IMR-90 (cell line): ENCODE data around the gene PRELP. TPM values are rescaled to one million over a fixed set of nuclear protein-coding genes. Genes with fewer than 3 reads are reported as not detected.

Experiments
- ATAC-seq: fragments of 200-7000 bp; cut with Tn5 transposase; 2 replicates; pipeline ENCODE4 v1.9.1; 2020; ENCODE audit warnings: low read depth, mild to moderate bottlenecking, moderate library complexity
- BruUV-seq: library from RNA; stranded (reverse); fragments of 400-500 nt; replicated peaks from 2 replicates; lab custom pipeline; 2021; lab: Mats Ljungman, UMichigan
- CTCF ChIA-PET: fragments of 300-600 bp; formaldehyde crosslinking; extraction: SDS; loops from one replicate; lab custom pipeline; 2021; ENCODE audit warnings: antibody characterized with exemption; lab: Yijun Ruan, JAX
- POLR2A ChIA-PET: fragments of 300-600 bp; sonication (Branson Sonifier 250); formaldehyde crosslinking; loops from one replicate; lab custom pipeline; 2022; ENCODE audit warnings: antibody characterized with exemption; ENCODE audit not compliant: unreplicated experiment; lab: Charles Lee
- DNase-seq: peaks from one replicate; pipeline ENCODE4 v3.0.0; 2013
- H2AFZ ChIP-seq: replicated peaks from 2 replicates; pipeline ENCODE3; 2013; ENCODE audit warnings: low read length, mild to moderate bottlenecking; ENCODE audit not compliant: poor library complexity
- H2AK5ac ChIP-seq: 2 replicates; pipeline ENCODE4 v1.6.1; 2013; ENCODE audit warnings: low read depth, low read length, inconsistent platforms
- H2AK9ac ChIP-seq: replicated peaks from 2 replicates; pipeline ENCODE3; 2013; ENCODE audit warnings: mild to moderate bottlenecking, low read depth, low read length, moderate library complexity; ENCODE audit not compliant: poor library complexity
- H2BK120ac ChIP-seq: 2 replicates; pipeline ENCODE4 v1.6.1; 2013; ENCODE audit warnings: low read depth, low read length, inconsistent platforms
- H2BK15ac ChIP-seq: 3 replicates; pipeline ENCODE4 v1.6.1; 2013; ENCODE audit warnings: low read depth, low read length, inconsistent platforms
- H2BK20ac ChIP-seq: 2 replicates; pipeline ENCODE4 v1.6.1; 2013; ENCODE audit warnings: low read depth, mild to moderate bottlenecking, inconsistent platforms, low read length, moderate library complexity
- H2BK5ac ChIP-seq: 2 replicates; pipeline ENCODE4 v1.6.1; 2013; ENCODE audit warnings: mild to moderate bottlenecking, low read depth, low read length, inconsistent platforms; ENCODE audit not compliant: poor library complexity, severe bottlenecking
- H3K14ac ChIP-seq: replicated peaks from 2 replicates; pipeline ENCODE4 v1.6.1; 2013; ENCODE audit warnings: low read depth, low read length, inconsistent platforms
- H3K18ac ChIP-seq: 2 replicates; pipeline ENCODE4 v1.6.1; 2013; ENCODE audit warnings: low read depth, low read length, control low read depth
- H3K23ac ChIP-seq: 2 replicates; pipeline ENCODE4 v1.6.1; 2013; ENCODE audit warnings: low read depth, low read length, inconsistent platforms
- H3K27ac ChIP-seq: 2 replicates; pipeline ENCODE4 v1.5.1; 2013; ENCODE audit warnings: mild to moderate bottlenecking, control low read depth, low read length; ENCODE audit not compliant: insufficient read depth
- H3K27me3 ChIP-seq: 2 replicates; pipeline ENCODE4 v1.6.1; 2013; ENCODE audit warnings: low read length; ENCODE audit not compliant: control insufficient read depth, insufficient read depth
- H3K36me3 ChIP-seq: 2 replicates; pipeline ENCODE4 v1.6.1; 2013; ENCODE audit warnings: low read length, mixed read lengths; ENCODE audit not compliant: control insufficient read depth, insufficient read depth
- H3K4ac ChIP-seq: 2 replicates; pipeline ENCODE4 v1.6.1; 2013; ENCODE audit warnings: low read depth, low read length, inconsistent platforms
- H3K4me1 ChIP-seq: 2 replicates; pipeline ENCODE4 v1.6.1; 2013; ENCODE audit warnings: low read length, mixed read lengths; ENCODE audit not compliant: control insufficient read depth, insufficient read depth
- H3K4me2 ChIP-seq: 2 replicates; pipeline ENCODE4 v1.6.1; 2013; ENCODE audit warnings: low read depth, mild to moderate bottlenecking, control low read depth, low read length, moderate library complexity
- H3K4me3 ChIP-seq: 2 replicates; pipeline ENCODE4 v1.5.1; 2013; ENCODE audit warnings: low read depth, mild to moderate bottlenecking, control low read depth, low read length, moderate library complexity; ENCODE audit not compliant: insufficient read depth
- H3K56ac ChIP-seq: 2 replicates; pipeline ENCODE4 v1.6.1; 2013; ENCODE audit warnings: low read length, inconsistent platforms; ENCODE audit not compliant: insufficient read depth; ENCODE audit errors: extremely low read depth
- H3K79me1 ChIP-seq, 2 experiments: 2 replicates each; pipeline ENCODE4 v1.6.1; 2013; ENCODE audit warnings: low read length in 2 of 2, inconsistent platforms in 1 of 2, low read depth in 1 of 2
- H3K9ac ChIP-seq: 2 replicates; pipeline ENCODE4 v1.6.1; 2013; ENCODE audit warnings: low read depth, low read length, control low read depth
- H3K9me1 ChIP-seq: 2 replicates; pipeline ENCODE4 v1.6.1; 2013; ENCODE audit warnings: low read length, inconsistent platforms; ENCODE audit not compliant: insufficient read depth
- H3K9me3 ChIP-seq: 2 replicates; pipeline ENCODE4 v1.6.1; 2013; ENCODE audit warnings: low read length; ENCODE audit not compliant: control insufficient read depth, insufficient read depth
- H4K20me1 ChIP-seq: 2 replicates; pipeline ENCODE4 v1.6.1; 2013; ENCODE audit warnings: low read length, inconsistent platforms; ENCODE audit not compliant: insufficient read depth
- H4K5ac ChIP-seq: 2 replicates; pipeline ENCODE4 v1.6.1; 2013; ENCODE audit warnings: mild to moderate bottlenecking, low read depth, low read length, control low read depth
- H4K8ac ChIP-seq, 2 experiments: 2 replicates each; pipeline ENCODE4 v1.6.1; 2013; ENCODE audit warnings: low read depth in 2 of 2, low read length in 2 of 2, control low read depth in 1 of 2, inconsistent platforms in 1 of 2
- H4K91ac ChIP-seq: 2 replicates; pipeline ENCODE4 v1.6.1; 2013; ENCODE audit warnings: low read depth, low read length, inconsistent platforms; ENCODE audit not compliant: insufficient read depth
- ELK1 ChIP-seq: fragments of 150-350 bp; IDR thresholded peaks from 2 replicates; pipeline ENCODE4 v1.6.1; 2016; ENCODE audit warnings: low read depth, mild to moderate bottlenecking, low read length, moderate library complexity, borderline replicate concordance
- FOS ChIP-seq: fragments of 150-350 bp; IDR thresholded peaks from 2 replicates; pipeline ENCODE4 v1.6.1; 2016; ENCODE audit warnings: low read depth, low read length
- MAFK ChIP-seq: IDR thresholded peaks from 2 replicates; pipeline ENCODE4 v1.6.1; 2012; ENCODE audit warnings: low read depth, low read length, improper control_type of control experiment
- WGBS, 2 experiments: methylation state at CpG; one replicate each; pipeline versions ENCODE4 v1.1.5 to v1.1.7; 2013; ENCODE audit warnings: missing lambda C conversion rate in 2 of 2; ENCODE audit not compliant: insufficient read length in 1 of 2; ENCODE audit errors: extremely low coverage in 2 of 2; 5-methylcytosine and 5-hydroxymethylcytosine counted together
- dilution Hi-C: fragments of 300-500 bp; cut with HindIII; formaldehyde crosslinking; loops from one replicate; pipeline ENCODE4 v1.14.3; 2018; ENCODE audit warnings: low sequenced_read_pairs; ENCODE audit not compliant: unreplicated experiment
- in situ Hi-C: fragments of 300-500 bp; cut with MboI; formaldehyde crosslinking; loops from 3 replicates; pipeline ENCODE4 v1.14.3; 2019; ENCODE audit warnings: low sequenced_read_pairs, inconsistent platforms, mixed read lengths
- intact Hi-C: fragments of 100-400 bp; cut with micrococcal nuclease; formaldehyde crosslinking; loops from 2 replicates; pipeline ENCODE4 v1.10.0; 2022
- polyA plus RNA-seq, 3 experiments: library from polyadenylated mRNA; depleted of rRNA; stranded (reverse); fragments of >200 nt; gene quantifications; 2 replicates each; pipeline ENCODE4 v1.2.3, GENCODE V29; 2012; ENCODE audit warnings: low replicate concordance in 1 of 3
- total RNA-seq: library from RNA; depleted of rRNA; stranded (reverse); fragments of >200 nt; gene quantifications from 2 replicates; pipeline ENCODE4 v1.2.3, GENCODE V29; 2012

PRELP gene
- total and polyA plus RNA-seq, 2 of the 4 experiments (the other 2 are of a cell fraction): 0.56 TPM; not detected in 1

GRCh38 chr1:203455706-203456105, 19.9 kb upstream of the PRELP start:
- no peak overlapping the region for H2BK120ac ChIP-seq
- no peak overlapping the region for H3K18ac ChIP-seq
- no peak overlapping the region for H3K4ac ChIP-seq
- H3K9ac ChIP-seq: no peak overlapping the region
- no peak overlapping the region for H2AK9ac ChIP-seq
- H3K79me1 ChIP-seq: no peaks in the 10 kb centered on the region
- H2AK5ac ChIP-seq: no peak overlapping the region
- no peak overlapping the region for H3K56ac ChIP-seq
- TF ChIP-seq MAFK: no peak
- no peak for TF ChIP-seq FOS
- no peak for TF ChIP-seq ELK1
- H3K36me3 ChIP-seq: no peaks in the 10 kb centered on the region
- no peak overlapping the region for H3K4me2 ChIP-seq
- no peak overlapping the region for H2AFZ ChIP-seq
- H3K4me1 ChIP-seq: no peaks in the 10 kb centered on the region
- H2BK20ac ChIP-seq: no peak overlapping the region
- no peak overlapping the region for H4K91ac ChIP-seq
- no peaks in the 10 kb centered on the region for H3K9me1 ChIP-seq
- no peaks in the 10 kb centered on the region for H3K9me3 ChIP-seq
- no peak overlapping the region for H3K23ac ChIP-seq
- POLR2A ChIA-PET: no interaction called here
- no peak overlapping the region for H4K8ac ChIP-seq
- intact Hi-C loops: no loop called here
- no TSS peak for BruUV-seq
- in situ Hi-C loops: no loop called here
- no peak overlapping the region for H3K4me3 ChIP-seq
- ATAC-seq (no peak), DNase-seq (no peak)
- H3K27me3 ChIP-seq: peaks cover 31% of the 10 kb centered on the region
- WGBS, 2 experiments: no CpG with 5 or more reads among the region's 3 CpGs
- H3K27ac ChIP-seq: no peak overlapping the region
- H4K5ac ChIP-seq: no peak overlapping the region
- no peak overlapping the region for H3K14ac ChIP-seq
- H2BK5ac ChIP-seq: no peak overlapping the region
- dilution Hi-C loops: no loop called here
- no peaks in the 10 kb centered on the region for H4K20me1 ChIP-seq
- H2BK15ac ChIP-seq: no peak overlapping the region
- CTCF ChIA-PET: no interaction called here
